GM23248 (cell line): Measurements from ENCODE around the gene CXCL10. TPM values are rescaled to one million over a fixed set of nuclear protein-coding genes. Genes with fewer than 3 reads are reported as not detected.

Experiments used
- DNase-seq: peaks from one replicate; pipeline ENCODE4 v3.0.0-alpha.2; 2015
- H2AFZ ChIP-seq: fragments of 200-600 bp; sonication (generic); 2 replicates; pipeline ENCODE4 v1.6.1; 2016; ENCODE audit warnings: antibody characterized with exemption
- H3F3A ChIP-seq: fragments of 200-600 bp; sonication (generic); 2 replicates; pipeline ENCODE4 v1.6.1; 2016; ENCODE audit warnings: mild to moderate bottlenecking, antibody characterized with exemption, mixed run types; ENCODE audit not compliant: insufficient read depth
- H3K27ac ChIP-seq: fragments of 200-600 bp; sonication (generic); 2 replicates; pipeline ENCODE4 v1.5.1; 2016; ENCODE audit warnings: mild to moderate bottlenecking
- H3K27me3 ChIP-seq: fragments of 200-600 bp; sonication (generic); replicated peaks from 2 replicates; pipeline ENCODE4 v1.6.1; 2016; ENCODE audit warnings: mild to moderate bottlenecking; ENCODE audit not compliant: insufficient read depth
- H3K36me3 ChIP-seq: fragments of 200-600 bp; sonication (generic); 2 replicates; pipeline ENCODE4 v1.6.1; 2016; ENCODE audit warnings: low read depth, mild to moderate bottlenecking
- H3K4me1 ChIP-seq: fragments of 200-600 bp; sonication (generic); 2 replicates; pipeline ENCODE4 v1.6.1; 2016; ENCODE audit warnings: mild to moderate bottlenecking; ENCODE audit not compliant: insufficient read depth
- H3K4me2 ChIP-seq: fragments of 200-600 bp; sonication (generic); one replicate; pipeline ENCODE4 v1.6.1; 2016; ENCODE audit warnings: mild to moderate bottlenecking; ENCODE audit not compliant: unreplicated experiment
- H3K4me3 ChIP-seq: fragments of 200-600 bp; sonication (generic); 2 replicates; pipeline ENCODE4 v1.5.1; 2016; ENCODE audit warnings: mild to moderate bottlenecking
- H3K79me2 ChIP-seq: fragments of 200-600 bp; sonication (generic); 2 replicates; pipeline ENCODE4 v1.6.1; 2016; ENCODE audit warnings: mild to moderate bottlenecking; ENCODE audit not compliant: insufficient read depth
- H3K9ac ChIP-seq: fragments of 200-600 bp; sonication (generic); 2 replicates; pipeline ENCODE4 v1.6.1; 2016; ENCODE audit warnings: mild to moderate bottlenecking
- H3K9me2 ChIP-seq: fragments of 200-600 bp; sonication (generic); 2 replicates; pipeline ENCODE4 v1.6.1; 2016; ENCODE audit warnings: mixed run types, mild to moderate bottlenecking, moderate library complexity; ENCODE audit not compliant: insufficient read depth
- H3K9me3 ChIP-seq: fragments of 200-600 bp; sonication (generic); one replicate; pipeline ENCODE4 v1.6.1; 2017; ENCODE audit warnings: low read depth
- H4K20me1 ChIP-seq: fragments of 200-600 bp; sonication (generic); 2 replicates; pipeline ENCODE4 v1.6.0; 2016; ENCODE audit not compliant: insufficient read depth
- EZH2 ChIP-seq: fragments of 200-600 bp; sonication (generic); IDR thresholded peaks from 2 replicates; pipeline ENCODE4 v1.6.1; 2018; ENCODE audit warnings: antibody characterized with exemption, mild to moderate bottlenecking; ENCODE audit not compliant: insufficient read depth, poor library complexity, severe bottlenecking
- EZH2phosphoT487 ChIP-seq: fragments of 200-600 bp; sonication (generic); IDR thresholded peaks from 2 replicates; pipeline ENCODE4 v1.6.1; 2018; ENCODE audit warnings: antibody characterized with exemption, moderate library complexity, mild to moderate bottlenecking, low read depth; ENCODE audit not compliant: insufficient read depth
- WGBS, 2 experiments: methylation state at CpG; one replicate each; pipeline ENCODE4 v1.1.6; 2015 to 2017; ENCODE audit warnings: low lambda C conversion rate in 2 of 2, low coverage in 1 of 2; ENCODE audit errors: missing lambda C conversion rate in 2 of 2; 5-methylcytosine and 5-hydroxymethylcytosine counted together
- in situ Hi-C: fragments of 300-500 bp; cut with MboI; formaldehyde crosslinking; loops from 2 replicates; pipeline ENCODE4 v1.15.0; 2020
- polyA plus RNA-seq: library from polyadenylated mRNA; unstranded; fragments of >200 nt; fragmentation: Nextera tagmentation; extraction: Ambion mirVana; gene quantifications from 2 replicates; pipeline ENCODE4 v1.2.1, GENCODE V29; 2016
- total RNA-seq: library from RNA; depleted of rRNA; stranded (reverse); fragments of >200 nt; shearing (Covaris generic); gene quantifications from 2 replicates; pipeline ENCODE4 v1.2.3, GENCODE V29; 2014

The CXCL10 gene
- total and polyA plus RNA-seq, 2 experiments from 2014 or later, result not detected

GRCh38 chr4:76007089-76007862 is 16.0 kb downstream of the CXCL10 start, which contains the start of gene CXCL9:
CXCL9 (minus strand) TSS chr4:76007509; CDS start chr4:76007449, 60 bp downstream.
- Histone ChIP-seq H3K4me1 (peaks cover 11% of the 10 kb centered on the region), H2AFZ (no peak within 1 kb of the TSS), H3K27me3 (no peaks in the 10 kb centered on the region), H3K4me2 (no peak within 1 kb of the TSS), H3K9me2 (no peaks in the 10 kb centered on the region), H3K36me3 (no peaks in the 10 kb centered on the region), H3F3A (peaks cover 12% of the 10 kb centered on the region), H4K20me1 (no peaks in the 10 kb centered on the region), H3K4me3 (no peak within 1 kb of the TSS), H3K9me3 (no peaks in the 10 kb centered on the region), H3K9ac (no peak within 1 kb of the TSS), H3K27ac (no peak within 1 kb of the TSS), H3K79me2 (no peaks in the 10 kb centered on the region)
- WGBS, 2 experiments, result 10 to 11% methylated on average over 1 of the region's 1 CpG
- DNase-seq, result no peak
- no peak for TF ChIP-seq EZH2
- no peak for TF ChIP-seq EZH2phosphoT487
- in situ Hi-C loops, result no loop called here

DNA sequence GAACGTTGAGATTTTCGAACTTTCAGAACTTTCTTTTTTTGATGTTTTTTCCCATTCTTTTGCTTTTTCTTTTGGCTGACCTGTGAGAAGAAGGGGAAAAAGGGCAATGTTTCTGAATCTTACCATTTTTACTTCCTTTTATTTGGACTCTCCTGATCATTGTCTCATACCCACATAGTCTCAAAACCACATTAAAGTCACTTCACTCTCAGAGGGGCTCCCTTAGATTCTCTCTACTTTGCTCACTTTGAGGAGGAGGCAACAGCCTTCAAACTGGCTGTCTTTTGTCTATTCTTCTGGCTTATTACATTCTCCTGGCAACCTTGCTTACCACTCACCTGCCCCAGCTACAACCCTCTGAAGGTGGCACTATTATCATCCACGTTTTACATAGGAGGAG is 19.7 kb downstream of the CXCL10 start:
- no peaks in the 10 kb centered on the region for H3K9me2 ChIP-seq
- H4K20me1 ChIP-seq, result no peaks in the 10 kb centered on the region
- 63 to 67% methylated on average over 3 of the region's 3 CpGs for WGBS, 2 experiments
- H3K4me3 ChIP-seq, result no peak overlapping the region
- no peaks in the 10 kb centered on the region for H3K9me3 ChIP-seq
- no peaks in the 10 kb centered on the region for H3K27me3 ChIP-seq
- no peak for DNase-seq
- H3K4me1 ChIP-seq, result no peaks in the 10 kb centered on the region
- no peaks in the 10 kb centered on the region for H3K36me3 ChIP-seq
- no peaks in the 10 kb centered on the region for H3F3A ChIP-seq
- in situ Hi-C loops, result no loop called here
- H3K27ac ChIP-seq, result no peak overlapping the region
- H3K79me2 ChIP-seq, result no peaks in the 10 kb centered on the region
- H2AFZ ChIP-seq, result no peak overlapping the region
- no peak overlapping the region for H3K4me2 ChIP-seq
- TF ChIP-seq EZH2, result no peak
- H3K9ac ChIP-seq, result no peak overlapping the region

- TF ChIP-seq EZH2 (no peak), EZH2phosphoT487 (no peak)
- in situ Hi-C loops, result no loop called here
- H3K9me3 ChIP-seq, result no peaks in the 10 kb centered on the region
- H3K27me3 ChIP-seq, result no peaks in the 10 kb centered on the region
- no peaks in the 10 kb centered on the region for H3K9me2 ChIP-seq
- H3K27ac ChIP-seq, result no peak overlapping the region
- H3K9ac ChIP-seq, result no peak overlapping the region
- H2AFZ ChIP-seq, result no peak overlapping the region
- DNase-seq, result no peak
- no peaks in the 10 kb centered on the region for H3K4me1 ChIP-seq
- H3F3A ChIP-seq, result no peaks in the 10 kb centered on the region
- 23 to 24% methylated on average over 2 of the region's 2 CpGs for WGBS, 2 experiments
- H3K79me2 ChIP-seq, result no peaks in the 10 kb centered on the region
- H3K4me3 ChIP-seq, result no peak overlapping the region
- no peak overlapping the region for H3K4me2 ChIP-seq
- H3K36me3 ChIP-seq, result no peaks in the 10 kb centered on the region
- H4K20me1 ChIP-seq, result no peaks in the 10 kb centered on the region
These were observed 20.3 kb downstream of the CXCL10 start for GRCh38 chr4:76003035-76003434.

GRCh38 chr4:76002176-76002575 is 21.1 kb downstream of the CXCL10 start:
- no peaks in the 10 kb centered on the region for H3K36me3 ChIP-seq
- no peaks in the 10 kb centered on the region for H4K20me1 ChIP-seq
- H3F3A ChIP-seq, result no peaks in the 10 kb centered on the region
- H3K4me3 ChIP-seq, result no peak overlapping the region
- peak overlapping the region; percentile 35; the same call in 1 of the 2 replicates for H2AFZ ChIP-seq
- 72 to 83% methylated on average over 4 of the region's 4 CpGs for WGBS, 2 experiments
- DNase-seq, result peak; percentile 21
- H3K9me3 ChIP-seq, result no peaks in the 10 kb centered on the region
- H3K4me2 ChIP-seq, result no peak overlapping the region
- no peak overlapping the region for H3K27ac ChIP-seq
- no peaks in the 10 kb centered on the region for H3K27me3 ChIP-seq
- in situ Hi-C loops, result no loop called here
- no peaks in the 10 kb centered on the region for H3K9me2 ChIP-seq
- no peak overlapping the region for H3K9ac ChIP-seq
- no peaks in the 10 kb centered on the region for H3K79me2 ChIP-seq
- no peaks in the 10 kb centered on the region for H3K4me1 ChIP-seq
- TF ChIP-seq EZH2 (no peak), EZH2phosphoT487 (no peak)
